HepG2 (cell line): Measurements from ENCODE around the gene RAPGEF5. TPM values are rescaled to one million over a fixed set of nuclear protein-coding genes. Genes with fewer than 3 reads are reported as not detected.

Experiments used
- ATAC-seq: fragments of 200-7000 bp; cut with Tn5 transposase; 3 replicates; pipeline ENCODE4 v1.9.1; 2020; ENCODE audit warnings: mild to moderate bottlenecking, moderate library complexity
- BruUV-seq: library from RNA; stranded (reverse); fragments of 400-500 nt; replicated peaks from 2 replicates; lab custom pipeline; 2021; lab: Mats Ljungman, UMichigan
- CTCF ChIA-PET: fragments of 300-600 bp; formaldehyde crosslinking; extraction: SDS; loops from one replicate; lab custom pipeline; 2021; ENCODE audit warnings: low total read pairs, inconsistent platforms, low intra/inter-chr PET ratio; lab: Yijun Ruan, JAX
- POLR2A ChIA-PET: fragments of 350-600 bp; sonication (Branson Sonifier 250); formaldehyde crosslinking; loops from one replicate; lab custom pipeline; 2020; ENCODE audit warnings: antibody characterized with exemption, inconsistent platforms; lab: Yijun Ruan, JAX
- DNase-seq: peaks from one replicate; pipeline ENCODE4 v3.0.0-alpha.2; 2015; ENCODE audit warnings: low spot score
- FAIRE-seq: peaks from 3 replicates; lab custom pipeline; 2011; peaks lifted over from hg19 to GRCh38; lab: Jason Lieb, UNC
- H2AFZ ChIP-seq: one replicate; pipeline ENCODE4 v1.6.1; 2011; ENCODE audit warnings: low read length, inconsistent platforms
- H3K27ac ChIP-seq: fragments of 300-600 bp; 3 replicates; pipeline ENCODE4 v1.8.0; 2011; ENCODE audit warnings: mixed run types, mild to moderate bottlenecking, mixed read lengths, low read length, inconsistent platforms; ENCODE audit not compliant: insufficient read depth; ENCODE audit errors: extremely low read length
- H3K27me3 ChIP-seq, 2 experiments: fragments of 200-600 bp in 1 of 2; 2 replicates in 1 of 2; 3 replicates in 1 of 2; pipeline versions ENCODE4 v1.6.0 to v1.8.0; 2011; ENCODE audit warnings: low read length in 2 of 2, mild to moderate bottlenecking in 2 of 2, moderate library complexity in 2 of 2, inconsistent platforms in 1 of 2; ENCODE audit not compliant: insufficient read depth in 2 of 2, control insufficient read depth in 1 of 2
- H3K36me3 ChIP-seq, 2 experiments: fragments of 200-600 bp in 1 of 2; replicated peaks in 1 of 2; 2 replicates in 1 of 2; 3 replicates in 1 of 2; pipeline versions ENCODE4 v1.5.1 to v1.8.0; 2011; ENCODE audit warnings: low read length in 2 of 2, inconsistent platforms in 1 of 2; ENCODE audit not compliant: insufficient read depth in 2 of 2, control insufficient read depth in 1 of 2
- H3K4me1 ChIP-seq: 2 replicates; pipeline ENCODE4 v1.5.1; 2012; ENCODE audit warnings: low read length, inconsistent platforms; ENCODE audit not compliant: insufficient read depth
- H3K4me2 ChIP-seq: 2 replicates; pipeline ENCODE4 v1.6.0; 2011; ENCODE audit warnings: low read depth, low read length, inconsistent platforms
- H3K4me3 ChIP-seq, 3 experiments: fragments of 200-600 bp in 1 of 3; sonication (generic), shearing (Covaris generic) in 1 of 3; replicated peaks in 1 of 3; 2 replicates each; pipeline ENCODE4 v1.5.1; 2011 to 2016; ENCODE audit warnings: low read length in 3 of 3, inconsistent platforms in 2 of 3, low read depth in 2 of 3, mild to moderate bottlenecking in 2 of 3, control low read depth in 1 of 3, mixed read lengths in 1 of 3; ENCODE audit not compliant: insufficient read depth in 1 of 3
- H3K79me2 ChIP-seq: one replicate; pipeline ENCODE4 v1.6.1; 2011; ENCODE audit warnings: low read length, inconsistent platforms; ENCODE audit not compliant: insufficient read depth
- H3K9ac ChIP-seq: 2 replicates; pipeline ENCODE4 v1.6.0; 2011; ENCODE audit warnings: mild to moderate bottlenecking, low read depth, low read length, inconsistent platforms; ENCODE audit not compliant: insufficient read depth
- H3K9me3 ChIP-seq: 2 replicates; pipeline ENCODE4 v1.5.1; 2012; ENCODE audit warnings: mild to moderate bottlenecking, low read length
- H4K20me1 ChIP-seq: 2 replicates; pipeline ENCODE4 v1.6.0; 2011; ENCODE audit warnings: inconsistent platforms, mild to moderate bottlenecking, low read length, moderate library complexity; ENCODE audit not compliant: insufficient read depth
- ARID5B ChIP-seq: IDR thresholded peaks from 2 replicates; pipeline ENCODE4 v1.4.0; 2020; ENCODE audit warnings: mild to moderate bottlenecking, missing genetic modification reagents
- E2F2 ChIP-seq: sonication (generic); formaldehyde crosslinking; IDR thresholded peaks from 2 replicates; pipeline ENCODE4 v1.4.0; 2020; ENCODE audit warnings: missing genetic modification reagents, borderline replicate concordance
- HMGXB3 ChIP-seq: sonication (generic); formaldehyde crosslinking; IDR thresholded peaks from 2 replicates; pipeline ENCODE4 v1.4.0; 2020; ENCODE audit warnings: missing genetic modification reagents, borderline replicate concordance
- NFYC ChIP-seq: IDR thresholded peaks from 2 replicates; pipeline ENCODE4 v1.6.1; 2016; ENCODE audit warnings: missing genetic modification reagents, missing compliant biosample characterization
- SETDB1 ChIP-seq: sonication (generic); formaldehyde crosslinking; IDR thresholded peaks from 2 replicates; pipeline ENCODE4 v1.5.1; 2020; ENCODE audit warnings: missing genetic modification reagents, mild to moderate bottlenecking, borderline replicate concordance
- TBP ChIP-seq: sonication (generic); formaldehyde crosslinking; IDR thresholded peaks from 2 replicates; pipeline ENCODE4 v1.5.0; 2020; ENCODE audit warnings: missing genetic modification reagents
- ZNF570 ChIP-seq: sonication (generic); formaldehyde crosslinking; IDR thresholded peaks from 2 replicates; pipeline ENCODE4 v1.4.0; 2020; ENCODE audit warnings: mild to moderate bottlenecking, missing genetic modification reagents, borderline replicate concordance
- ZNF781 ChIP-seq: sonication (generic); formaldehyde crosslinking; IDR thresholded peaks from 2 replicates; pipeline ENCODE4 v1.5.1; 2020; ENCODE audit warnings: borderline replicate concordance, mild to moderate bottlenecking, missing genetic modification reagents; ENCODE audit errors: not compliant biosample characterization
- ZSCAN9 ChIP-seq: IDR thresholded peaks from 2 replicates; pipeline ENCODE4 v1.6.1; 2016; ENCODE audit warnings: borderline replicate concordance
- WGBS: methylation state at CpG from one replicate; pipeline ENCODE4 v1.1.6; 2017; ENCODE audit warnings: low lambda C conversion rate; 5-methylcytosine and 5-hydroxymethylcytosine counted together
- in situ Hi-C: cut with HindIII; loops from 2 replicates; pipeline ENCODE4 v1.10.0; 2017; ENCODE audit warnings: low pct_unique_long_range_greater_than_20kb; ENCODE audit not compliant: extremely low pct_ligation_motif_present
- intact Hi-C: fragments of 100-400 bp; cut with micrococcal nuclease; formaldehyde crosslinking; loops from one replicate; pipeline ENCODE4 v1.10.0; 2022; ENCODE audit not compliant: unreplicated experiment
- polyA plus RNA-seq, 8 experiments: library from polyadenylated mRNA; depleted of rRNA in 3 of 8; stranded (reverse) in 7 of 8; unstranded in 1 of 8; fragments of >200 nt; fragmentation: Illumina TruSeq in 4 of 8; extraction: Trizol in 4 of 8; gene quantifications; 2 replicates each; pipeline versions ENCODE4 v1.2.1 to v1.2.3, GENCODE V29; 2011 to 2016; ENCODE audit warnings: low read depth in 4 of 8, missing spikeins in 1 of 8, mixed read lengths in 1 of 8; ENCODE audit not compliant: insufficient read depth in 1 of 8
- total RNA-seq, 5 experiments: library from RNA; depleted of rRNA; stranded (reverse); fragments of >200 nt; fragmentation: Illumina TruSeq; extraction: Trizol; gene quantifications; 2 replicates each; pipeline ENCODE4 v1.2.3, GENCODE V29; 2016; ENCODE audit warnings: low read depth in 1 of 5

RAPGEF5 gene
- total and polyA plus RNA-seq, 2 of the 13 experiments (the other 11 are each of a cell fraction or from before 2014, with no cell fraction given), result 17.1 to 23.4 TPM

GRCh38 chr7:22320416-22320815, 36.5 kb downstream of the RAPGEF5 start:
- H3K4me3 ChIP-seq, result no peak overlapping the region
- no peak overlapping the region for H2AFZ ChIP-seq
- CTCF ChIA-PET, result no interaction called here
- FAIRE-seq (no peak), DNase-seq (no peak), ATAC-seq (no peak)
- H3K27me3 ChIP-seq, result no peaks in the 10 kb centered on the region
- H3K4me1 ChIP-seq, result peaks cover 15% of the 10 kb centered on the region
- H3K27ac ChIP-seq, result no peak overlapping the region
- H3K4me2 ChIP-seq, result no peak overlapping the region
- WGBS, result 95% methylated on average over 2 of the region's 2 CpGs
- H3K79me2 ChIP-seq, result peaks cover 60% of the 10 kb centered on the region
- H3K9ac ChIP-seq, result no peak overlapping the region
- H4K20me1 ChIP-seq, result peaks cover 69% of the 10 kb centered on the region
- POLR2A ChIA-PET, result no interaction called here
- BruUV-seq, result no TSS peak
- in situ Hi-C loops (no loop called here), intact Hi-C loops (loop anchor here (10.0 kb wide), 1 partner anchor 134 kb away; no protein-coding TSS in a partner anchor)
- H3K9me3 ChIP-seq, result no peaks in the 10 kb centered on the region
- peaks cover 2 to 19% of the 10 kb centered on the region in 2 experiments; a peak in 3 of 5 replicates for H3K36me3 ChIP-seq
- TF ChIP-seq ZNF570 (no peak), ZNF781 (no peak), E2F2 (CRISPR knock-in tag) (no peak), SETDB1 (CRISPR knock-in tag) (no peak), TBP (no peak), ARID5B (CRISPR knock-in tag) (no peak), NFYC (CRISPR knock-in tag) (no peak), HMGXB3 (CRISPR knock-in tag) (no peak), ZSCAN9 (CRISPR knock-in tag) (no peak)
